K562 (cell line): ENCODE measurements around the gene LPIN1. TPM values are rescaled to one million over a fixed set of nuclear protein-coding genes. Genes with fewer than 3 reads are reported as not detected.
A peak's percentile ranks its signal among the peaks of the same experiment; 100 is the strongest.

Source experiments
- ATAC-seq: fragments of 200-7000 bp; cut with Tn5 transposase; 3 replicates; pipeline ENCODE4 v1.9.1; 2020; ENCODE audit warnings: moderate library complexity
- BruUV-seq: library from RNA; stranded (reverse); fragments of 400-500 nt; replicated peaks from 2 replicates; lab custom pipeline; 2021; lab: Mats Ljungman, UMichigan
- CTCF ChIA-PET: fragments of 300-600 bp; formaldehyde crosslinking; extraction: SDS; loops from one replicate; lab custom pipeline; 2021; ENCODE audit warnings: low intra/inter-chr PET ratio; lab: Yijun Ruan, JAX
- POLR2A ChIA-PET: fragments of 300-600, 350-650 bp; sonication (Branson Sonifier 250); formaldehyde crosslinking; extraction: SDS; loops from one replicate; lab custom pipeline; 2021; ENCODE audit warnings: antibody characterized with exemption, inconsistent platforms; lab: Yijun Ruan, JAX
- DNase-seq, 4 experiments: peaks; one replicate each; pipeline versions ENCODE4 v3.0.0 to v3.0.0-alpha.2; 2011 to 2018; ENCODE audit warnings: low spot score in 3 of 4, mixed read lengths in 3 of 4; ENCODE audit errors: extremely low read depth in 1 of 4
- FAIRE-seq: peaks from 2 replicates; lab custom pipeline; 2011; peaks lifted over from hg19 to GRCh38; lab: Jason Lieb, UNC
- H2AFZ ChIP-seq: 2 replicates; pipeline ENCODE4 v1.6.0; 2011; ENCODE audit warnings: low read depth, low read length, control low read depth, inconsistent platforms
- H3K27ac ChIP-seq: fragments of 200-600 bp; 3 replicates; pipeline ENCODE4 v1.8.0; 2011; ENCODE audit warnings: low read depth, mild to moderate bottlenecking, control low read depth, inconsistent platforms, low read length, moderate library complexity, mixed read lengths; ENCODE audit errors: extremely low read depth
- H3K27me3 ChIP-seq, 2 experiments: fragments of 300-600 bp in 1 of 2; 2 replicates in 1 of 2; 3 replicates in 1 of 2; pipeline versions ENCODE4 v1.6.0 to v1.8.0; 2011; ENCODE audit warnings: inconsistent platforms in 2 of 2, low read length in 2 of 2, mild to moderate bottlenecking in 1 of 2, mixed read lengths in 1 of 2, moderate library complexity in 1 of 2; ENCODE audit not compliant: control insufficient read depth in 2 of 2, insufficient read depth in 2 of 2
- H3K36me3 ChIP-seq: fragments of 300-600 bp; 3 replicates; pipeline ENCODE4 v1.8.0; 2011; ENCODE audit warnings: mild to moderate bottlenecking, low read length, inconsistent platforms; ENCODE audit not compliant: control insufficient read depth, insufficient read depth
- H3K4me1 ChIP-seq, 2 experiments: fragments of 200-600 bp in 1 of 2; replicated peaks in 1 of 2; 2 replicates in 1 of 2; 3 replicates in 1 of 2; pipeline versions ENCODE4 v1.5.1 to v1.8.0; 2011; ENCODE audit warnings: inconsistent platforms in 2 of 2, low read length in 2 of 2, mild to moderate bottlenecking in 1 of 2, mixed read lengths in 1 of 2, moderate library complexity in 1 of 2; ENCODE audit not compliant: control insufficient read depth in 2 of 2, insufficient read depth in 2 of 2
- H3K4me2 ChIP-seq: 2 replicates; pipeline ENCODE4 v1.6.1; 2011; ENCODE audit warnings: low read length, control low read depth, inconsistent platforms, mixed read lengths; ENCODE audit not compliant: insufficient read depth
- H3K4me3 ChIP-seq: fragments of 200-600 bp; sonication (generic), shearing (Covaris generic); 2 replicates; pipeline ENCODE4 v1.5.1; 2016; ENCODE audit warnings: control low read depth, inconsistent platforms
- H3K79me2 ChIP-seq: fragments of 200-600 bp; 3 replicates; pipeline ENCODE4 v1.8.0; 2011; ENCODE audit warnings: low read length, inconsistent platforms; ENCODE audit not compliant: control insufficient read depth, insufficient read depth
- H3K9ac ChIP-seq, 2 experiments: 2 replicates each; pipeline versions ENCODE4 v1.6.0 to v1.6.1; 2011; ENCODE audit warnings: low read depth in 2 of 2, low read length in 2 of 2, control low read depth in 1 of 2, inconsistent platforms in 1 of 2, mild to moderate bottlenecking in 1 of 2, mixed read lengths in 1 of 2; ENCODE audit not compliant: insufficient read depth in 1 of 2
- H3K9me1 ChIP-seq: one replicate; pipeline ENCODE4 v1.6.0; 2011; ENCODE audit warnings: inconsistent platforms, mild to moderate bottlenecking, low read length, moderate library complexity; ENCODE audit not compliant: control insufficient read depth, insufficient read depth
- H3K9me3 ChIP-seq: replicated peaks from 2 replicates; pipeline ENCODE4 v1.5.1; 2011; ENCODE audit warnings: low read depth, low read length, inconsistent platforms; ENCODE audit not compliant: control insufficient read depth, insufficient read depth
- H4K20me1 ChIP-seq: replicated peaks from 2 replicates; pipeline ENCODE4 v1.6.1; 2011; ENCODE audit warnings: low read length, inconsistent platforms, mixed read lengths; ENCODE audit not compliant: control insufficient read depth, insufficient read depth
- HCFC1 ChIP-seq: IDR thresholded peaks from 2 replicates; pipeline ENCODE4 v1.6.1; 2012; ENCODE audit warnings: low read depth, low read length, improper control_type of control experiment
- ZNF511 ChIP-seq: sonication (generic); formaldehyde crosslinking; IDR thresholded peaks from 2 replicates; pipeline ENCODE4 v1.8.0; 2022; ENCODE audit warnings: mild to moderate bottlenecking, missing genetic modification reagents
- WGBS: fragments of 100-300 bp; shearing (Covaris generic); methylation state at CpG from one replicate; pipeline ENCODE4 v1.1.6; 2016; ENCODE audit warnings: low coverage, mixed read lengths; ENCODE audit not compliant: insufficient coverage; ENCODE audit errors: missing lambda C conversion rate; 5-methylcytosine and 5-hydroxymethylcytosine counted together
- in situ Hi-C: fragments of 300-500 bp; cut with MboI; formaldehyde crosslinking; loops from 4 replicates; pipeline ENCODE4 v1.15.0; 2018; ENCODE audit warnings: inconsistent platforms, mixed read lengths
- intact Hi-C: fragments of 100-400 bp; cut with micrococcal nuclease; formaldehyde crosslinking; loops from 2 replicates; pipeline ENCODE4 v1.14.2; 2022
- polyA plus RNA-seq, 8 experiments: library from polyadenylated mRNA; depleted of rRNA in 4 of 8; stranded (reverse) in 5 of 8; unstranded in 3 of 8; fragments of >200 nt; fragmentation: Nextera tagmentation in 2 of 8; fragmentation: Illumina TruSeq in 1 of 8; extraction: Ambion mirVana in 2 of 8; extraction: Trizol in 1 of 8; gene quantifications; 2 replicates each; pipeline versions ENCODE4 v1.2.1 to v1.2.3, GENCODE V29; 2011 to 2014; ENCODE audit warnings: inconsistent platforms in 1 of 8, missing spikeins in 1 of 8
- total RNA-seq, 7 experiments: library from RNA; depleted of rRNA in 6 of 7; stranded (reverse); fragments of >200 nt in 6 of 7; fragmentation: Illumina TruSeq in 2 of 7; extraction: Trizol in 2 of 7; gene quantifications; 2 replicates each; pipeline versions ENCODE4 v1.2.1 to v1.2.3, GENCODE V29; 2011 to 2021; ENCODE audit warnings: low replicate concordance in 1 of 7

LPIN1 gene
- total and polyA plus RNA-seq, 9 of the 15 experiments (the other 6 are each of a cell fraction or from before 2014, with no cell fraction given): 9.2 to 84.0 (median 27.8) TPM

- ChIA-PET CTCF (interaction anchor here (0.6 to 4.0 kb wide), 8 partner anchors 9 to 1177 kb away, joined by 3 to 35 read pairs (median 4); partner anchors contain the start of gene TRIB2), POLR2A (interaction anchor here (0.6 to 1.0 kb wide), 4 partner anchors 28 to 165 kb away, joined by 3 to 5 read pairs (median 4); no protein-coding TSS in a partner anchor)
- DNase-seq (no peak), FAIRE-seq (no peak), ATAC-seq (no peak)
- intact Hi-C loops (loop anchor here (1.0 kb wide), 1 partner anchor 1178 kb away; no protein-coding TSS in a partner anchor), in situ Hi-C loops (loop anchor here (5.0 kb wide), 2 partner anchors 888 to 1183 kb away; partner anchors contain the start of gene TRIB2)
- H3K9me3 ChIP-seq: no peaks in the 10 kb centered on the region
- H3K36me3 ChIP-seq: peaks cover 33% of the 10 kb centered on the region
- no peak overlapping the region for H3K4me3 ChIP-seq
- H3K79me2 ChIP-seq: no peaks in the 10 kb centered on the region
- peaks cover 10 to 26% of the 10 kb centered on the region in 2 experiments for H3K4me1 ChIP-seq
- no peak for TF ChIP-seq HCFC1
- 0 out of 2 replicates have a peak, but pooled peaks have one; percentile 38 for TF ChIP-seq ZNF511 (CRISPR knock-in tag)
- H2AFZ ChIP-seq: 0 out of 2 replicates have a peak overlapping the region, but pooled peaks have one; percentile 46
- H3K9ac ChIP-seq: no peak overlapping the region; a peak in 1 of 4 replicates
- BruUV-seq: no TSS peak
- peak overlapping the region; percentile 30; the same call in 1 of the 2 replicates for H3K4me2 ChIP-seq
- H3K27ac ChIP-seq: peak overlapping the region; percentile 89; the same call in 1 of the 3 replicates
- no peaks in the 10 kb centered on the region for H4K20me1 ChIP-seq
- no peaks in the 10 kb centered on the region for H3K27me3 ChIP-seq
- 72% methylated on average over 3 of the region's 3 CpGs for WGBS
- no peaks in the 10 kb centered on the region for H3K9me1 ChIP-seq
Measured at GRCh38 chr2:11828933-11829323, 82.5 kb downstream of the LPIN1 start.
